ENCODE results near the gene PRKG1. TPM values are rescaled to one million over a fixed set of nuclear protein-coding genes. Genes with fewer than 3 reads are reported as not detected.
"Not testable (repeated sequence)": the region's sequence is repeated elsewhere in the genome, so short reads cannot be mapped to it uniquely, and the experiment has no call there.

The PRKG1 gene
- total and polyA plus RNA-seq, 2 donors (not counting 1 experiment from before 2014, with no cell fraction given) = 45.8 to 71.8 TPM

GRCh38 chr10:51266496-51266895 lies 192.2 kb downstream of the PRKG1 start:
- no peak overlapping the region for H2AFZ ChIP-seq (ENCODE audit: low read length)
- H3K4me2 ChIP-seq (ENCODE audit: extremely low read depth, insufficient read depth, low read length) = no peak overlapping the region
- no peaks in the 10 kb centered on the region for H3K79me2 ChIP-seq (ENCODE audit: control insufficient read depth, insufficient read depth, low read length)

DNA sequence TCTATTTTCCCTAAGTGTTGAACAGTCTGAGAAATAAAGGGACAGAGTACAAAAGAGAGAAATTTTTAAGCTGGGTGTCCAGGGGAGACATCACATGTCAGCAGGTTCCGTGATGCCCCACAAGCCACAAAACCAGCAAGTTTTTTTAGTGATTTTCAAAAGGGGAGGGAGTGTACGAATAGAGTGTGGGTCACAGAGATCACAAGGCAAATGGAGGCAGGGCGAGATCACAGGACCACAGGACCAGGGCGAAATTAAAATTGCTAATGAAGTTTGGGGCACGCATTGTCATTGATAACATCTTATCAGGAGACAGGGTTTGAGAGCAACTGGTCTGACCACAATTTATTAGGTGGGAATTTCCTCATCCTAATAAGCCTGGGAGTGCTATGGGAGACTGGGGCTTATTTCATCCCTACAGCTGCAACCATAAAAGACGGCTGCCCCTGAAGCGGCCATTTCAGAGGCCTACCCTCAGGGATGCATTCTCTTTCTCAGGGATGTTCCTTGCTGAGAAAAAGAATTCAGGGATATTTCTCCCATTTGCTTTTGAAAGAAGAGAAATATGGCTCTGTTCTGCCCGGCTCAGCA lies 193.8 kb downstream of the PRKG1 start:
- not testable (repeated sequence) for H3K9ac ChIP-seq (ENCODE audit: insufficient read depth, low read length); H3K4me1 ChIP-seq (ENCODE audit: control insufficient read depth, extremely low read depth, insufficient read depth, low read length); H4K20me1 ChIP-seq (ENCODE audit: control insufficient read depth, extremely low read depth, insufficient read depth, low read length); H3K79me2 ChIP-seq (ENCODE audit: control insufficient read depth, insufficient read depth, low read length); H3K27me3 ChIP-seq (ENCODE audit: control insufficient read depth, insufficient read depth, low read length); H3K4me3 ChIP-seq (replicated peaks in 1 of 4; ENCODE audit: control extremely low read depth in 1 of 4, insufficient read depth in 1 of 4, low read depth in 3 of 4, low read length in 4 of 4); H3K27ac ChIP-seq (ENCODE audit: insufficient read depth, low read length); H3K4me2 ChIP-seq (ENCODE audit: extremely low read depth, insufficient read depth, low read length); H3K9me3 ChIP-seq (ENCODE audit: control insufficient read depth, insufficient read depth, low read depth, low read length); H3K36me3 ChIP-seq (ENCODE audit: control insufficient read depth, insufficient read depth, low read length); DNase-seq (ENCODE audit: low read depth in 2 of 2); H2AFZ ChIP-seq (ENCODE audit: low read length)

More at GRCh38 chr10:51266496-51266895, 192.2 kb downstream of the PRKG1 start:
- no peaks in the 10 kb centered on the region for H3K4me1 ChIP-seq (ENCODE audit: control insufficient read depth, extremely low read depth, insufficient read depth, low read length)
- H3K27me3 ChIP-seq (ENCODE audit: control insufficient read depth, insufficient read depth, low read length) = no peaks in the 10 kb centered on the region
- no peak for DNase-seq (ENCODE audit: low read depth in 2 of 2)
- no peak overlapping the region for H3K27ac ChIP-seq (ENCODE audit: insufficient read depth, low read length)
- TF ChIP-seq CTCF (conservative IDR thresholded peaks at IDR 0.05 in 1 of 2, IDR thresholded peaks at IDR 0.05 in 1 of 2; ENCODE audit: low read depth in 1 of 2, low read length in 2 of 2) (no peak), EZH2 (IDR thresholded peaks at IDR 0.05; ENCODE audit: low read length, missing control alignments) (no peak)
- no peaks in the 10 kb centered on the region for H4K20me1 ChIP-seq (ENCODE audit: control insufficient read depth, extremely low read depth, insufficient read depth, low read length)
- H3K9ac ChIP-seq (ENCODE audit: insufficient read depth, low read length) = no peak overlapping the region
- no peaks in the 10 kb centered on the region for H3K36me3 ChIP-seq (ENCODE audit: control insufficient read depth, insufficient read depth, low read length)
- no peak overlapping the region for H3K4me3 ChIP-seq (replicated peaks in 1 of 4; ENCODE audit: control extremely low read depth in 1 of 4, insufficient read depth in 1 of 4, low read depth in 3 of 4, low read length in 4 of 4)
- H3K9me3 ChIP-seq (ENCODE audit: control insufficient read depth, insufficient read depth, low read depth, low read length) = no peaks in the 10 kb centered on the region

DNA sequence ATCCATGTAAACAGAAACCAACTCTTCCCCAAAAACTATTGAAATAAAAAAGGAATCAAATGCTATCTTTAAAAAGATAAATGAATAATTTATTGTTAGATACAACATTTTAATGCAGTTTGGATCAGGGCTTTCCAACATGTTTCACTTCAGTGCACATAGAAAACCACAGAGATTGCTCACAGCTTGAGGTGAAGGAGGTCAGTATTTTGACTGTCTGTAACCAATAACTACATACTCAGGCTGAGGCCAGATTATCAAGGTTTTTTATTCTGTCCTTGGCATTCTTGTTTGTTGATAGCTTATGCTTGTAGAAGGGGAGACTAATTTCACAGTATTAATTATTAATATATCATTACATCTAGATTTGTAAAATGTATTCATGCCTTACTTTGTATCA lies 195.5 kb downstream of the PRKG1 start:
- no peak overlapping the region for H3K4me3 ChIP-seq (replicated peaks in 1 of 4; ENCODE audit: control extremely low read depth in 1 of 4, insufficient read depth in 1 of 4, low read depth in 3 of 4, low read length in 4 of 4)
- no peak overlapping the region for H2AFZ ChIP-seq (ENCODE audit: low read length)
- H3K79me2 ChIP-seq (ENCODE audit: control insufficient read depth, insufficient read depth, low read length) = no peaks in the 10 kb centered on the region
- no peaks in the 10 kb centered on the region for H3K36me3 ChIP-seq (ENCODE audit: control insufficient read depth, insufficient read depth, low read length)
- DNase-seq (ENCODE audit: low read depth in 2 of 2) = peak; percentile 56 to 65
- no peaks in the 10 kb centered on the region for H3K9me3 ChIP-seq (ENCODE audit: control insufficient read depth, insufficient read depth, low read depth, low read length)
- no peaks in the 10 kb centered on the region for H4K20me1 ChIP-seq (ENCODE audit: control insufficient read depth, extremely low read depth, insufficient read depth, low read length)
- H3K4me2 ChIP-seq (ENCODE audit: extremely low read depth, insufficient read depth, low read length) = no peak overlapping the region
- H3K9ac ChIP-seq (ENCODE audit: insufficient read depth, low read length) = no peak overlapping the region
- no peaks in the 10 kb centered on the region for H3K27me3 ChIP-seq (ENCODE audit: control insufficient read depth, insufficient read depth, low read length)
- no peak overlapping the region for H3K27ac ChIP-seq (ENCODE audit: insufficient read depth, low read length)
- TF ChIP-seq EZH2 (IDR thresholded peaks at IDR 0.05; ENCODE audit: low read length, missing control alignments) (no peak), CTCF (conservative IDR thresholded peaks at IDR 0.05 in 1 of 2, IDR thresholded peaks at IDR 0.05 in 1 of 2; ENCODE audit: low read depth in 1 of 2, low read length in 2 of 2) (no peak)
- no peaks in the 10 kb centered on the region for H3K4me1 ChIP-seq (ENCODE audit: control insufficient read depth, extremely low read depth, insufficient read depth, low read length)
